Prostate gland (tissue), 2 donors: ENCODE data around the gene XPO6.

Source experiments
- POLR2A ChIP-seq: fragments of 450-650 bp; IDR thresholded peaks from one replicate; pipeline ENCODE4 v1.6.1; 2016; ENCODE audit warnings: antibody characterized with exemption, mild to moderate bottlenecking
- POLR2AphosphoS5 ChIP-seq: sonication (generic); formaldehyde crosslinking; IDR thresholded peaks from one replicate; pipeline ENCODE4 v1.6.1; 2017; ENCODE audit warnings: antibody characterized with exemption
- TF ChIP-seq, protein P1 (sequence below), 4 experiments: fragments of 200-600 bp in 2 of 4; fragments of 450-650 bp in 2 of 4; sonication (generic) in 2 of 4; IDR thresholded peaks; 1 replicate in 3 of 4; 2 replicates in 1 of 4; pipeline ENCODE4 v1.5.1; 2016 to 2019; ENCODE audit warnings: antibody characterized with exemption in 4 of 4, mild to moderate bottlenecking in 2 of 4, moderate library complexity in 2 of 4

DNA sequence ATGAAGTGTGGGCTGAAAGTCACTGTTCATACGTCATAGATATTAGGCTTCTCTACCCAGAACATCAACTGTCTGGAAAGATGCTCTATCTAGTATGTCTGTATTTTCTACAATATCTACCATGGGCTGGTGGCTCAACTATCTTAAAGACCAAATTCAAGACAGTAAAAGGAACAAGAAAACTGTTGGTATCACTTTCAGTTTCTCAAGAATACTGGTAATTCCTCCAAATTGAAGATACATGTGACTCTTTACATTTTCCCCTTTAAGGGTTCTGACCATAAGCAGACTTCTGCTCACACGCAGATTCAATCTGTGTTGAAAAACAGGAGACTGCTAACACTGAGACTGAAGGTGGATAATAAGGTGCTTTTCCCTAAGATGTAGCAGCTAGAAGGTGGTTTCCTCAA, 24.2 kb downstream of the XPO6 start:
- TF ChIP-seq, protein P1, sequence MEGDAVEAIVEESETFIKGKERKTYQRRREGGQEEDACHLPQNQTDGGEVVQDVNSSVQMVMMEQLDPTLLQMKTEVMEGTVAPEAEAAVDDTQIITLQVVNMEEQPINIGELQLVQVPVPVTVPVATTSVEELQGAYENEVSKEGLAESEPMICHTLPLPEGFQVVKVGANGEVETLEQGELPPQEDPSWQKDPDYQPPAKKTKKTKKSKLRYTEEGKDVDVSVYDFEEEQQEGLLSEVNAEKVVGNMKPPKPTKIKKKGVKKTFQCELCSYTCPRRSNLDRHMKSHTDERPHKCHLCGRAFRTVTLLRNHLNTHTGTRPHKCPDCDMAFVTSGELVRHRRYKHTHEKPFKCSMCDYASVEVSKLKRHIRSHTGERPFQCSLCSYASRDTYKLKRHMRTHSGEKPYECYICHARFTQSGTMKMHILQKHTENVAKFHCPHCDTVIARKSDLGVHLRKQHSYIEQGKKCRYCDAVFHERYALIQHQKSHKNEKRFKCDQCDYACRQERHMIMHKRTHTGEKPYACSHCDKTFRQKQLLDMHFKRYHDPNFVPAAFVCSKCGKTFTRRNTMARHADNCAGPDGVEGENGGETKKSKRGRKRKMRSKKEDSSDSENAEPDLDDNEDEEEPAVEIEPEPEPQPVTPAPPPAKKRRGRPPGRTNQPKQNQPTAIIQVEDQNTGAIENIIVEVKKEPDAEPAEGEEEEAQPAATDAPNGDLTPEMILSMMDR (IDR thresholded peaks at IDR 0.05): no peak
- TF ChIP-seq POLR2A (no peak), POLR2AphosphoS5 (no peak)
